GM12878 (cell line): ENCODE results near the gene RPL27. TPM values are rescaled to one million over a fixed set of nuclear protein-coding genes. Genes with fewer than 3 reads are reported as not detected.
A peak's percentile ranks its signal among the peaks of the same experiment; 100 is the strongest.
"Not testable (repeated sequence)": the region's sequence is repeated elsewhere in the genome, so short reads cannot be mapped to it uniquely, and the experiment has no call there.

ENCODE experiments used
- ATAC-seq: fragments of 200-7000 bp; cut with Tn5 transposase; 3 replicates; pipeline ENCODE4 v1.9.1; 2020; ENCODE audit warnings: mild to moderate bottlenecking, moderate library complexity
- BruUV-seq: library from RNA; stranded (reverse); fragments of 400-500 nt; replicated peaks from 2 replicates; lab custom pipeline; 2021; lab: Mats Ljungman, UMichigan
- CTCF ChIA-PET: fragments of 300-600 bp; sonication (Branson Sonifier 250); formaldehyde crosslinking; extraction: SDS; loops from one replicate; lab custom pipeline; 2021; ENCODE audit warnings: inconsistent platforms; lab: Yijun Ruan, JAX
- POLR2A ChIA-PET: fragments of 350-600 bp; formaldehyde crosslinking; extraction: SDS; loops from one replicate; lab custom pipeline; 2021; ENCODE audit warnings: inconsistent platforms; lab: Charles Lee
- RAD21 ChIA-PET: fragments of 300-600 bp; sonication (Branson Sonifier 250); formaldehyde crosslinking; loops from one replicate; lab custom pipeline; 2023; ENCODE audit warnings: antibody characterized with exemption; ENCODE audit not compliant: unreplicated experiment; lab: Charles Lee
- SMC1A ChIA-PET: fragments of 300-600 bp; sonication (Branson Sonifier 250); formaldehyde crosslinking; loops from one replicate; lab custom pipeline; 2023; ENCODE audit not compliant: unreplicated experiment, uncharacterized antibody; lab: Charles Lee
- DNase-seq: peaks from one replicate; pipeline ENCODE4 v3.0.0-alpha.2; 2011; ENCODE audit warnings: low read depth, low spot score
- FAIRE-seq: peaks from 3 replicates; lab custom pipeline; 2011; peaks lifted over from hg19 to GRCh38; lab: Jason Lieb, UNC
- H2AFZ ChIP-seq: 2 replicates; pipeline ENCODE4 v1.6.0; 2011; ENCODE audit warnings: low read depth, low read length, control low read depth; ENCODE audit not compliant: control insufficient read depth
- H3K27ac ChIP-seq: 2 replicates; pipeline ENCODE4 v1.5.1; 2011; ENCODE audit warnings: control low read depth; ENCODE audit not compliant: control insufficient read depth, insufficient read depth
- H3K27me3 ChIP-seq, 2 experiments: replicated peaks in 1 of 2; 2 replicates each; pipeline versions ENCODE4 v1.6.0 to v1.6.1; 2011; ENCODE audit warnings: low read length in 1 of 2; ENCODE audit not compliant: control insufficient read depth in 2 of 2, insufficient read depth in 2 of 2
- H3K36me3 ChIP-seq, 2 experiments: 2 replicates each; pipeline ENCODE4 v1.5.1; 2011; ENCODE audit warnings: low read length in 1 of 2; ENCODE audit not compliant: control insufficient read depth in 2 of 2, insufficient read depth in 2 of 2
- H3K4me1 ChIP-seq: 2 replicates; pipeline ENCODE4 v1.6.1; 2011; ENCODE audit warnings: mild to moderate bottlenecking, low read length, moderate library complexity, mixed read lengths; ENCODE audit not compliant: control insufficient read depth, insufficient read depth
- H3K4me2 ChIP-seq: 2 replicates; pipeline ENCODE4 v1.6.0; 2011; ENCODE audit warnings: control low read depth; ENCODE audit not compliant: control insufficient read depth, insufficient read depth
- H3K4me3 ChIP-seq: fragments of 200-600 bp; sonication (generic); 2 replicates; pipeline ENCODE4 v1.5.1; 2016
- H3K79me2 ChIP-seq: 2 replicates; pipeline ENCODE4 v1.6.0; 2011; ENCODE audit warnings: low read length; ENCODE audit not compliant: control insufficient read depth, insufficient read depth
- H3K9ac ChIP-seq: 2 replicates; pipeline ENCODE4 v1.8.0; 2011; ENCODE audit warnings: low read length, control low read depth, mixed read lengths; ENCODE audit not compliant: control insufficient read depth, insufficient read depth
- H3K9me3 ChIP-seq: replicated peaks from 3 replicates; pipeline ENCODE4 v1.5.1; 2011; ENCODE audit warnings: mild to moderate bottlenecking, low read length; ENCODE audit not compliant: control insufficient read depth, insufficient read depth
- H4K20me1 ChIP-seq: 2 replicates; pipeline ENCODE4 v1.6.0; 2011; ENCODE audit not compliant: control insufficient read depth, insufficient read depth
- JUND ChIP-seq: IDR thresholded peaks from 2 replicates; pipeline ENCODE4 v1.6.1; 2012; ENCODE audit warnings: low read depth, mild to moderate bottlenecking, low read length, improper control_type of control experiment, moderate library complexity
- ZZZ3 ChIP-seq: IDR thresholded peaks from 2 replicates; pipeline ENCODE4 v1.6.1; 2011; ENCODE audit warnings: low read depth; ENCODE audit not compliant: control insufficient read depth, insufficient read length
- WGBS: methylation state at CpG from one replicate; pipeline ENCODE4 v1.1.6; 2016; ENCODE audit warnings: low lambda C conversion rate; ENCODE audit not compliant: insufficient replicate concordance, insufficient coverage; ENCODE audit errors: missing lambda C conversion rate; 5-methylcytosine and 5-hydroxymethylcytosine counted together
- in situ Hi-C: fragments of 300-500 bp; cut with MboI; formaldehyde crosslinking; loops from 9 replicates; pipeline ENCODE4 v1.14.3; 2018; ENCODE audit warnings: mixed read lengths
- intact Hi-C: fragments of 100-400 bp; cut with micrococcal nuclease; formaldehyde crosslinking; loops from one replicate; pipeline ENCODE4 v1.14.2; 2022; ENCODE audit not compliant: unreplicated experiment
- polyA plus RNA-seq, 11 experiments: library from polyadenylated mRNA; depleted of rRNA in 4 of 11; unstranded in 6 of 11; stranded (reverse) in 5 of 11; fragments of >200 nt; fragmentation: Nextera tagmentation in 4 of 11; fragmentation: Illumina TruSeq in 1 of 11; extraction: Ambion mirVana in 4 of 11; extraction: Trizol in 1 of 11; gene quantifications; 1 replicate in 1 of 11; 2 replicates in 10 of 11; pipeline versions ENCODE4 v1.2.1 to v1.2.3, GENCODE V29; 2011 to 2016; ENCODE audit warnings: inconsistent platforms in 2 of 11, missing spikeins in 2 of 11, low read depth in 1 of 11
- total RNA-seq, 4 experiments: library from RNA; depleted of rRNA in 3 of 4; stranded (reverse); fragments of >200 nt in 3 of 4; fragmentation: Illumina TruSeq in 1 of 4; extraction: Trizol in 1 of 4; gene quantifications; 2 replicates each; pipeline versions ENCODE4 v1.2.1 to v1.2.3, GENCODE V29; 2013 to 2021

RPL27 gene
- total and polyA plus RNA-seq, 10 of the 15 experiments (the other 5 are each of a cell fraction or from before 2014, with no cell fraction given), result 1,748 to 6,934 (median 3,779) TPM

- peaks cover 3% of the 10 kb centered on the region; the same call in 1 of the 2 replicates for H3K4me1 ChIP-seq
- H3K27me3 ChIP-seq, result no peaks in the 10 kb centered on the region
- ChIA-PET SMC1A (interaction anchor here (0.6 to 3.7 kb wide), 7 partner anchors 13 to 744 kb away, joined by 4 to 47 read pairs (median 5); partner anchors contain the start of gene PSME3), RAD21 (interaction anchor here (1.5 to 2.7 kb wide), 10 partner anchors 9 to 451 kb away, joined by 3 to 31 read pairs (median 7); partner anchors contain the start of genes IFI35, PSMC3IP and VPS25), CTCF (interaction anchor here (0.8 to 4.8 kb wide), 15 partner anchors 8 to 805 kb away, joined by 3 to 66 read pairs (median 8); partner anchors contain the start of genes AOC2, BECN1, DHX8 and GHDC), POLR2A (interaction anchor here (0.6 to 2.6 kb wide), 6 partner anchors 8 to 314 kb away, joined by 3 to 21 read pairs (median 6); partner anchors contain the start of genes AARSD1, IFI35, PTGES3L and RUNDC1)
- no TSS peak for BruUV-seq
- 2% methylated on average over 9 of the region's 10 CpGs for WGBS
- peak overlapping the region; percentile 95 for H3K4me3 ChIP-seq
- intact Hi-C loops, result loop anchor here (2.0 to 10.0 kb wide), 2 partner anchors 34 to 154 kb away; partner anchors contain the start of genes AARSD1 and AOC2
- ATAC-seq, result no peak
- no peak for FAIRE-seq
- H3K36me3 ChIP-seq, result peaks cover 8 to 19% of the 10 kb centered on the region in 2 experiments
- peak overlapping the region; percentile 82 for H3K27ac ChIP-seq
- H3K4me2 ChIP-seq, result peak overlapping the region; percentile 73
- no peaks in the 10 kb centered on the region for H4K20me1 ChIP-seq
- TF ChIP-seq JUND, result no peak
- TF ChIP-seq ZZZ3, result peak; percentile 2
- TF ChIP-seq, all 136 proteins: peak for 1
- H3K79me2 ChIP-seq, result peaks cover 26% of the 10 kb centered on the region
- DNase-seq, result no peak
- no peak overlapping the region for H2AFZ ChIP-seq
- in situ Hi-C loops, result no loop called here
- peak overlapping the region; percentile 99 for H3K9ac ChIP-seq
- H3K9me3 ChIP-seq, result no peaks in the 10 kb centered on the region
Measured at GRCh38 chr17:42999003-42999525, 845 bp downstream of the RPL27 start.

- peaks cover 26% of the 10 kb centered on the region for H3K79me2 ChIP-seq
- RAD21 ChIA-PET, H3K27me3 ChIP-seq, H4K20me1 ChIP-seq, ATAC-seq, H3K4me3 ChIP-seq, H2AFZ ChIP-seq, in situ Hi-C loops, H3K4me1 ChIP-seq, H3K4me2 ChIP-seq, H3K9ac ChIP-seq, intact Hi-C loops, FAIRE-seq, H3K9me3 ChIP-seq, DNase-seq, H3K27ac ChIP-seq: not testable (repeated sequence)
- ChIA-PET SMC1A (interaction anchor here (0.6 kb wide), 1 partner anchor 61 kb away, joined by 3 read pairs; no protein-coding TSS in a partner anchor), CTCF (interaction anchor here (0.7 kb wide), 1 partner anchor 211 kb away, joined by 3 read pairs; no protein-coding TSS in a partner anchor), POLR2A (interaction anchor here (0.6 kb wide), 1 partner anchor 17 kb away, joined by 3 read pairs; no protein-coding TSS in a partner anchor)
- TSS peak; percentile 16 for BruUV-seq
- 97% methylated on average over 13 of the region's 13 CpGs for WGBS
- peaks cover 8 to 19% of the 10 kb centered on the region in 2 experiments for H3K36me3 ChIP-seq
Measured at GRCh38 chr17:43000894-43001293, 2.7 kb downstream of the RPL27 start.
